ENCODE data around the gene MRGPRE.

The MRGPRE gene

DNA sequence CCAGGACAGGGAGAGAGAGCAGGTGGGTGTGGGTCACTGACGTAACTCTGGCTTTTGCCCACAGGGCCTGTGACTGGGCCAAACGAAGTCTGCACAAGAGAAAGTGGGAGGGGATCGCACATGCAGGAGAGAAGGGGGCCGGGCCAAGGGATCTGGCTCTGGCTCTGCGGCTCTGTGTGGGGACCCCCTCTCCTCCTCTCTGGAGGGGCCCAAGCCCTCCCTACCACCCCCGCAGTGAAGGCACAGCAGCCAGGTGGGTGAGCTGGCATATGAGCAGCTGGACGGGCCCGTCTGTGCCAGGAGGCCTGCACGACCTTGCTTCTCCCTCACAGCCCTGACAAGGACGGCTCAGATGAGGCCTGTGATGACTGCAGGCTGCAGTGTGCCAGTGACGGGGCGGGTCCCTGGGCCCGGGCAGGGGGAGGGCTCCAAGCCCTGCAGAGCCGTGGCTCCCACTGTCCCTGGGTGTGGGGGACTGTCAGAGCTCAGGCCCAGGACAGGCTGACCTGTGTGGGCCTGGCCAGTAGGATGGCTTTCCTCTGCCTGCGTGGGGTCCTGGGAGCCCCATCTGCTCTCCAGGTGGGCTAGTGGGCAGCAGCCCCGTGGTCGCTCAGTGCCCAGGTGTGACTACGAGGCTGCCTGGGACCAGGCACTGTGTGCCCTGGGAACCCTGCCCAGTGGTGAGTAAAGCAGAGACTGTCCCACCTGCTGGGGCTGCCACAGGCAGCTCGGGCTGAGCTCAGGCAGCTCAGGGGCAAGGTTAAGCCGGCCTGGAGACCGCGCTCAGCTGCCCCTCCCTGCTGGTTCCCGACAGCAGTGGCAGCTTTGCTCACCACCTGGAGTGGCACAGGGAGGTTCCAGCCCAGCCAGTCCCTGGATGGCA is 35.8 kb downstream of the MRGPRE start:
- DNase-seq, result no peak

GRCh38 chr11:3195251-3196160 is 36.7 kb downstream of the MRGPRE start:
- DNase-seq, result no peak

GRCh38 chr11:3194016-3194816 is 38.0 kb downstream of the MRGPRE start:
- no peak for DNase-seq

DNA sequence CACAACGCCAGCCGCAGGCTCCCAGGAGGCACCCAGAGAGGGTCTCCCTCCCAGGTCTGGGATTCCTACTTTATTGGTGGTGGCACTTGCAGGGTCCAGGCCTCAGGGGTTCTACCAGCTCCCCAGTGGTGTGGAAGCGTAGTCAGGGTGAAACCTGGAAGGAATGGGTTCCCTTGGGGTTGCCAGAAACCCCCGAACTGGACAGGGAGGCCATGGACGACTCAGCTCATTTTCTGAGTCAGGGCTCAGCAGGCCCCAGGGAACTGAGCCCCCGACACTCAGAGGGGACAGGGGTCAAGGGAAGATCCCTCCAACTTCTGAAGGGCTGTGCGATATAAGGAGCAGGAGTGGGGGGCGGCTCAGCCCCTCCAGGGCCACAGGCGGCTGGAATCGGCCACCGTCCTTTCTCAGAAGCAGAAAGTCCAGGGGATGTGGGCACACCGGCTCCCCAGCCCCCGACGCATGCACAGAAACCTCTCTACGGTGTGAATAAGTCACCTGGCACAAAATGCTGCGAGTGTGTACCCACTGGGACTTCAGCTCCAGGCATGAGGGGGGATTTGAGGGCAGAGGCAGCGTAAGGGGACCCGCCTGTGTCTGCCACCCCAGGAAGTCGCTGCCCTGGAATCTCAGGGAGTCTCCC is 38.7 kb downstream of the MRGPRE start:
- no peak for DNase-seq

GRCh38 chr11:3192511-3193372 is 39.5 kb downstream of the MRGPRE start:
- no peak for DNase-seq

DNA sequence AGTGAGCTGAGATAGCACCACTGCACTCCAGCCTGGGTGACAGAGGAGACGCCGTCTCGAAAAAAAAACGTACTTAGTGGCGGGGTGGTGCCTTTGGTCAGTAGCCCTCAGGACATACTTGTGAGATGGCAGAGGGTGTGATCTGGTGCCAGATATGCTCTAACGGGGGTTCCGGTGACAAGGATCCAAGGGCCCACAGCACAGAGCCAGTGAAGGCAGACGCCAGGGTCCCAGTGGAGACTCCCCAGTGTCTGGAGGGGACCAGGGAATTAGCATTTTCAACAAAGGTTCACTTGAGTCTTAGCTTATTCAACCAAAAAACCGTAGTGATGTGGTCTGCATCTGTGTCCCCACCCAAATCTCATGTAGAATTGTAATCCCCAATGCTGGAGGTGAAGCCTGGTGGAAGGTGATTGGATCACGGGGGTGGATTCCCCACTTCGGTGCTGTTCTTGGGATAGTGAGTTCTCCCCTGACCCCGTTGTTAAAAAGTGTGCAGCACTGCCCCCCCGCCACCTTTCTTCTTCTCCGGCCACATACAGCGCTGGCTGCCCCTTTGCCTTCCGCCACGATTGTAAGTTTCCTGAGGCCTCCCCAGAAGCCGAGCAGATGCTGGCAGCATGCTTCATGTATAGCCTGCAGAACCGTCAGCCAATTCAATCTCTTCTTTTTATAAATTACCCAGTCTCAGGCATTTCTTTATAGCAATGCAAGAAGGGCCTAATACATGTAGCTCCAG is 40.5 kb downstream of the MRGPRE start:
- no peak for DNase-seq

DNA sequence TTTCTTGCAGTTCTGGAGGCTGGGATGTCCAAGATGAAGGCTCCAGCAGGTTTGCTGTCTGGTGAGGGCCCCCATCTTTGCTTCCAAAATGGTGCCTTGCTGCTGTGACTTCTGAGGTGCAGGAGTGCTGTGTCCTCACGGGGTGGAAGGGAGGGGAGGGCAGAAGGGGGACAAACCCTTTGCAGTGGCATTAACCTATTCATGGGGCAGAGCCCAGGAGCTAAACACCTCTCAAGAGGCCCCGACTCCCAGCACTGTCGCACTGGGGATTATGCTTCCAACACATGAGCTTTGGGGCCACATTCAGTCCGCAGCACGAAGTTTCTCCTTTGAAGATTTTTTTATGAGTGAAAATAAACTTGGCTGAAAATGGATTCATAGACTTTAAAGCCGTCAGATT is 41.6 kb downstream of the MRGPRE start:
- no peak for DNase-seq

DNA sequence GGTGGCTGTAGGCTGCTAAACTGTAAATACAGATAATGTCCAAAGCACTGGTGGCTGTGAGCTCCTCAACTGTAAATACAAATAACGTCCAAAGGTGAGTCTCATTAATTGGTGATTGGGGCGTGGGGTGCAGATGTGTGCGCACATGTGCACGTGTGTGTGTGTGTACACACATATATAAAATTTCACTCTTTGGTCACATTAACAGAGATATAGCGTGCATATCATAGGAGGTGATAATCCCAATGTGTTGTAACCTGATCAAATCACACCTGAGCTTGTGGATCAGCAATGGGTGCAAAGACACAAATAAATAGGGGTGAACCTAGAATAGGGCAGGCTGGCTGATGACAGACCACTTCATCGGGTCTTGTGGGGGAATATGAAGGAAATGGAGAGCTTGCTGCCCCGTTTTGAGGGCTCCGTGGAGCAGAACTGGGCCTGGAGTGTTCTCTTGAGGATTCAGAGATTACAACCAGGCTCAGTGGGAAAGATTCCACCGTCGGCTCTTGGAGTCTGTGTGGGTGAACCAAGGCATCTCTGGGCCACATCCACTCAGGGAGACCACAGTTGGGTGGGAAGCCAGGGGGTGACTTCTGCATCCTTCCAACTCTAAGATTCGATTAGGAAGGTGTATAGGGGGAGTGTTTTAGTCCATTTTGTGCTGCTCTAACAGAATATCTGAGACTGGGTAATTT is 42.2 kb downstream of the MRGPRE start:
- DNase-seq, result no peak

GRCh38 chr11:3189196-3189843 is 42.9 kb downstream of the MRGPRE start:
- DNase-seq, result no peak

DNA sequence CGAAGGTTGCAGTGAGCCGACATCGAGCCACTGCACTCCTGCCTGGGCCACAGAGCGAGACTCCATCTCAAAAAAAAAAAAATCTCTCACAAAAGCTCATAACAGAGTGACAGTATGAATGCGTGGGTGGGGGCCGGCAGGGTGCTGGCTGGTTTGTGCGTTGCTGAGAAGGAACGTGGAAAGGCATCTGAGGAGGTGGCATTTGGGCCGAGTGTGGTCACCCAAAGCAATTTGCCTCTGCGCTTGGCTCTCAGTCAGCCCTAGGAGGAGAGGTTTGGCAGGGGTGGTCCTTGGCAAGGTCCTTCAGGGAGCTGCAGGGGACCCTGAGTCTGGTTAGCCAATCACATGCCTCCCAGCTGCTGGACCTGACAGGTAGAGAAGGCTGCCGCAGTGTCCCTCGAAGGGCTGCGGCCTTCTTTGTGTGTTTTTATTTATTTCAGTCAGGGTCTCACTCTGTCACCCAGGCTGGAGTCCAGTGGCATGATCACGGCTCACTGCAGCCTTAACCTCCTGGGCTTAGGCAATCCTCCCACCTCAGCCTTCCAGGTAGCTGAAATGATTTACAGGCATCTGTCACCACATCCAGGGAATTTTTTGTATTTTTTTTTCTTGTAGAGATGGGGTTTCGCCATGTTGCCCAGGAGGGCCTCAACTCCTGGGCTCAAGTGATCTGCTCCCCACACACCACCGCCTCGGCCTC is 43.6 kb downstream of the MRGPRE start:
- no peak for DNase-seq

GRCh38 chr11:3186166-3186953 is 45.9 kb downstream of the MRGPRE start:
- no peak for DNase-seq

- no peak for DNase-seq
These were observed 47.4 kb downstream of the MRGPRE start for GRCh38 chr11:3184732-3185347.

- DNase-seq, result no peak
These were observed 48.7 kb downstream of the MRGPRE start for GRCh38 chr11:3183523-3183922.

DNA sequence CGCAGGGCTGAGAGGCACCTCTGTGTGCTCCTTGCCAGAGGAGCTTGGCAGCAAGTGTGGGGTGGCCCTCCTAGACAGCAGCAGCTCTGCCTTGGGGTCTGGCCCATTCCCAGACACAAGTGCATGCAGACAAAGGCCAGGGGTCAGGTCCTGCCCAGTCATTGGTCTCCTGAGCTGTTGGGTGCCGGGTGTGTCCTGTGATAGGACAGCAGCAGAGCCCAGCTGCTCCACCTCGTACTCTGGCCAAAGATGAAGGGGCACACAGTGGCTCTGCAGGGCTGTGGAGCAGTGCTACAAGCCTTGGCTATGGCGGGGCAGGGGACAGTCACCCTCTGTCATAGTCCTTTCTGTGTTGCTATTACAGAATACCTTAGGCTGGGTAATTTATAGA is 49.8 kb downstream of the MRGPRE start:
- no peak for DNase-seq

- DNase-seq, result no peak
These were observed 50.3 kb downstream of the MRGPRE start for GRCh38 chr11:3181725-3182461.

DNA sequence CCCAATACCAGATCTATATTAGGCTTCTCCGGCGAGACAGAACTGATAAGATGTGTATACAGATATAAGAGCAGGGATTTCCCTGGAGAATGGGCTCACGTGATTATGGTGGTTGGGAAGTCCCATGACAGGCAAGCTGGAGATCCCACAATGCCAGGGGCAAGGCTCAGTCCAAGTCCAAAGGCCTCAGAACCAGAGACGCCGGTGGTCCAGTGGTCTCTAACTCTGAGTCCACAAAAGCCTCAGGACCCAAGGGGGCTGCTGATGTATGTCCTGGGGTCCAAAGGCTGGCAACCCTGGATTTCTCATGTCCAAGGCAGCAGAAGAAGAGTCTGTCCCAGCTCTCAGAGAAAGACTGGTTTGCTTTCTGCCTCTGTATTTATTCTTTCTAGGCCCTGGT is 51.3 kb downstream of the MRGPRE start:
- no peak for DNase-seq

DNA sequence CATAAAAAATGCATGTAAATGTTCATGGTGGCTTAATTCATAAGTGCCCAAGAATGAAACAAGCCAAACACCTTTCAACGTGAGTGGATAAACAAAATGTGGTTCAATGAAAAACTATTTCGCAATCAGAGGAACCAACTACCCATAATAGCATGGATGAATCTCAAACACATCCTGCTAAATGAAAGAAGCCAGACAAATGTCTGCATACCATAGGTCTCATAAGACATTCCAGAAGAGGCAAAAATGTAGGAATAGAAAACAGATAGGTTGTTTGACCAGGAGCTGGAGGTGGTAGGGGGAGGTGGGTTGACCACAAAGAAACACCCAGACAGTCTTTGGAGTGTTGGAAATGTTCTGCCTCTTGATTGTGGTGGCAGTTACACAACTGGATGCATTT is 53.9 kb downstream of the MRGPRE start:
- DNase-seq, result peak; percentile 83
